ENCODE results near the gene SORBS2.

The SORBS2 gene

GRCh38 chr4:185672151-185672550 lies 139.8 kb downstream of the SORBS2 start:
- DNase-seq (ENCODE audit: low read depth) = no peak

- no peak for DNase-seq (ENCODE audit: low read depth)
Measured at GRCh38 chr4:185671496-185671895, 140.5 kb downstream of the SORBS2 start.

GRCh38 chr4:185671066-185671465 lies 140.9 kb downstream of the SORBS2 start:
- no peak for DNase-seq (ENCODE audit: low read depth)

- DNase-seq (ENCODE audit: low read depth) = no peak
Measured at GRCh38 chr4:185669288-185669687, 142.7 kb downstream of the SORBS2 start.

- DNase-seq (ENCODE audit: low read depth) = no peak
Measured at GRCh38 chr4:185666156-185666555, 145.8 kb downstream of the SORBS2 start.

- DNase-seq (ENCODE audit: low read depth) = no peak
Measured at GRCh38 chr4:185665655-185666054, 146.3 kb downstream of the SORBS2 start.

GRCh38 chr4:185664481-185664880 lies 147.5 kb downstream of the SORBS2 start:
- no peak for DNase-seq (ENCODE audit: low read depth)

- no peak for DNase-seq (ENCODE audit: low read depth)
Measured at GRCh38 chr4:185662030-185662778, 149.8 kb downstream of the SORBS2 start.

- DNase-seq (ENCODE audit: low read depth) = no peak
Measured at GRCh38 chr4:185660340-185660739, 151.7 kb downstream of the SORBS2 start.

GRCh38 chr4:185657699-185658098 lies 154.3 kb downstream of the SORBS2 start:
- DNase-seq (ENCODE audit: low read depth) = no peak

GRCh38 chr4:185657183-185657582 lies 154.8 kb downstream of the SORBS2 start:
- no peak for DNase-seq (ENCODE audit: low read depth)

- DNase-seq (ENCODE audit: low read depth) = no peak
Measured at GRCh38 chr4:185656467-185656931, 155.5 kb downstream of the SORBS2 start.

GRCh38 chr4:185654965-185655554 lies 156.9 kb downstream of the SORBS2 start:
- no peak for DNase-seq (ENCODE audit: low read depth)

GRCh38 chr4:185654311-185654710 lies 157.7 kb downstream of the SORBS2 start:
- DNase-seq (ENCODE audit: low read depth) = no peak

- DNase-seq (ENCODE audit: low read depth) = no peak
Measured at GRCh38 chr4:185651851-185652250, 160.1 kb downstream of the SORBS2 start.

GRCh38 chr4:185651137-185651677 lies 160.8 kb downstream of the SORBS2 start:
- no peak for DNase-seq (ENCODE audit: low read depth)

- DNase-seq (ENCODE audit: low read depth) = no peak
Measured at GRCh38 chr4:185648631-185649030, 163.4 kb downstream of the SORBS2 start.

GRCh38 chr4:185645403-185645802 lies 166.6 kb downstream of the SORBS2 start:
- no peak for DNase-seq (ENCODE audit: low read depth)

- no peak for DNase-seq (ENCODE audit: low read depth)
Measured at GRCh38 chr4:185644408-185644807, 167.6 kb downstream of the SORBS2 start.

- DNase-seq (ENCODE audit: low read depth) = no peak
Measured at GRCh38 chr4:185642907-185643306, 169.1 kb downstream of the SORBS2 start.

GRCh38 chr4:185640811-185641675 lies 171.0 kb downstream of the SORBS2 start:
- no peak for DNase-seq (ENCODE audit: low read depth)

GRCh38 chr4:185638548-185639301 lies 173.3 kb downstream of the SORBS2 start:
- DNase-seq (ENCODE audit: low read depth) = no peak
